Transverse colon (tissue), 4 donors: Measurements from ENCODE around the gene SIRT2. TPM values are rescaled to one million over a fixed set of nuclear protein-coding genes. Genes with fewer than 3 reads are reported as not detected.

ENCODE experiments used
- DNase-seq: peaks from one replicate; pipeline ENCODE4 v3.0.0-alpha.2; 2019
- H3K27ac ChIP-seq, 4 donors: fragments of 200-600 bp; sonication (generic); 2 replicates each; pipeline ENCODE4 v1.5.1; 2016 to 2018; ENCODE audit warnings: inconsistent platforms in 4 of 4
- H3K27me3 ChIP-seq: fragments of 200-600 bp; sonication (generic); 2 replicates; pipeline ENCODE4 v1.5.1; 2017; ENCODE audit warnings: inconsistent platforms
- H3K36me3 ChIP-seq, 4 donors: fragments of 200-600 bp; sonication (generic); 2 replicates each; pipeline ENCODE4 v1.5.1; 2017 to 2019; ENCODE audit warnings: inconsistent platforms in 4 of 4
- H3K4me1 ChIP-seq, 4 donors: fragments of 200-600 bp; sonication (generic); 2 replicates each; pipeline ENCODE4 v1.5.1; 2017 to 2020; ENCODE audit warnings: inconsistent platforms in 4 of 4
- H3K4me3 ChIP-seq, 4 donors: fragments of 200-600 bp; sonication (generic); 1 replicate in 1 of 4; 2 replicates in 3 of 4; pipeline versions ENCODE4 v1.5.1 to v1.6.1; 2017 to 2019; ENCODE audit warnings: inconsistent platforms in 4 of 4
- H3K9me3 ChIP-seq, 2 donors: fragments of 200-600 bp; sonication (generic); 2 replicates each; pipeline ENCODE4 v1.5.1; 2017 to 2019; ENCODE audit warnings: inconsistent platforms in 2 of 2
- CTCF ChIP-seq, 5 experiments: fragments of 200-600 bp in 3 of 5; fragments of 450-650 bp in 2 of 5; sonication (generic) in 3 of 5; IDR thresholded peaks; 1 replicate in 2 of 5; 2 replicates in 3 of 5; pipeline ENCODE4 v1.5.1; 2016 to 2017; ENCODE audit warnings: antibody characterized with exemption in 5 of 5, inconsistent platforms in 3 of 5, mild to moderate bottlenecking in 2 of 5, moderate library complexity in 1 of 5
- EP300 ChIP-seq: sonication (generic); formaldehyde crosslinking; IDR thresholded peaks from one replicate; pipeline ENCODE4 v1.6.1; 2017; ENCODE audit warnings: antibody characterized with exemption, low read depth
- POLR2A ChIP-seq: fragments of 450-650 bp; IDR thresholded peaks from one replicate; pipeline ENCODE4 v1.6.1; 2016; ENCODE audit warnings: antibody characterized with exemption, mild to moderate bottlenecking, moderate library complexity
- POLR2AphosphoS5 ChIP-seq, 3 donors: sonication (generic); formaldehyde crosslinking; IDR thresholded peaks; one replicate each; pipeline ENCODE4 v1.6.1; 2016; ENCODE audit warnings: antibody characterized with exemption in 3 of 3
- WGBS, 2 donors: methylation state at CpG; one replicate each; pipeline ENCODE4 v1.1.5; 2018; ENCODE audit warnings: low coverage in 1 of 2; 5-methylcytosine and 5-hydroxymethylcytosine counted together
- in situ Hi-C, 4 donors: fragments of 200-750 bp; cut with MboI; loops; one replicate each; pipeline versions ENCODE4 v1.15.0 to v1.15.1; 2017; ENCODE audit warnings: low sequenced_read_pairs in 3 of 4, low pct_ligation_motif_present in 1 of 4, low pct_unique_long_range_greater_than_20kb in 1 of 4
- intact Hi-C: fragments of 100-400 bp; cut with DNase I; formaldehyde crosslinking; loops from one replicate; pipeline ENCODE4 v1.15.1; 2023; ENCODE audit warnings: low total_unique reads
- total RNA-seq, 4 donors: library from RNA; depleted of rRNA; stranded (reverse); fragments of >200 nt; gene quantifications; one replicate each; pipeline ENCODE4 v1.1.0, GENCODE V29; 2016

The SIRT2 gene
- total RNA-seq, 4 donors from 2014 or later, result 56.3 to 128 (median 64.2) TPM

GRCh38 chr19:38838208-38838985, 61.0 kb downstream of the SIRT2 start:
- H3K4me3 ChIP-seq, result no peak overlapping the region
- WGBS, 2 donors, result 87% methylated on average over 19 of the region's 19 CpGs; no CpG with 5 or more reads in 1 of the 2 donors
- in situ Hi-C loops, result no loop called here

GRCh38 chr19:38837656-38838121, 61.7 kb downstream of the SIRT2 start:
- H3K9me3 ChIP-seq, result no peaks in the 10 kb centered on the region
- H3K27ac ChIP-seq, result peak overlapping the region in 1 of 4 donors; percentile 13
- intact Hi-C loops, result loop anchor here (10.0 kb wide), 1 partner anchor 183 kb away; no protein-coding TSS in a partner anchor
- 80 to 93% methylated on average over 1 to 7 of the region's 7 CpGs for WGBS, 2 donors
- DNase-seq, result no peak
- H3K27me3 ChIP-seq, result no peaks in the 10 kb centered on the region
- TF ChIP-seq POLR2A, result no peak
- H3K4me3 ChIP-seq, result no peak overlapping the region
- in situ Hi-C loops, result no loop called here
- peaks cover 0 to 70% (median 31%) of the 10 kb centered on the region in 4 donors for H3K36me3 ChIP-seq
- H3K4me1 ChIP-seq, result peaks cover 0 to 14% (median 5%) of the 10 kb centered on the region in 4 donors

More at GRCh38 chr19:38838208-38838985, 61.0 kb downstream of the SIRT2 start:
- TF ChIP-seq CTCF (IDR thresholded peaks at IDR 0.05) (no peak), EP300 (no peak), POLR2AphosphoS5 (IDR thresholded peaks at IDR 0.05) (no peak), POLR2A (no peak)
- H3K27ac ChIP-seq, result peak overlapping the region in 1 of 4 donors; percentile 13
- peaks cover 0 to 77% (median 36%) of the 10 kb centered on the region in 4 donors for H3K36me3 ChIP-seq
- peaks cover 0 to 10% (median 3%) of the 10 kb centered on the region in 4 donors for H3K4me1 ChIP-seq
- no peaks in the 10 kb centered on the region for H3K27me3 ChIP-seq
- intact Hi-C loops, result loop anchor here (10.0 kb wide), 1 partner anchor 184 kb away; no protein-coding TSS in a partner anchor
- no peak for DNase-seq
- no peaks in the 10 kb centered on the region for H3K9me3 ChIP-seq

- WGBS, 2 donors, result 92 to 100% methylated on average over 1 to 5 of the region's 6 CpGs
- no peak for TF ChIP-seq CTCF (IDR thresholded peaks at IDR 0.05)
- TF ChIP-seq EP300, result no peak
- TF ChIP-seq POLR2A, result no peak
- peak in 1 of 3 donors; percentile 9 for TF ChIP-seq POLR2AphosphoS5 (IDR thresholded peaks at IDR 0.05)
- H3K4me1 ChIP-seq, result peaks cover 3 to 19% (median 11%) of the 10 kb centered on the region in 4 donors
- no peak for DNase-seq
- intact Hi-C loops (loop anchor here (10.0 kb wide), 1 partner anchor 182 kb away; no protein-coding TSS in a partner anchor), in situ Hi-C loops (no loop called here)
- H3K27me3 ChIP-seq, result no peaks in the 10 kb centered on the region
- no peaks in the 10 kb centered on the region for H3K9me3 ChIP-seq
- H3K27ac ChIP-seq, result peak overlapping the region in 1 of 4 donors; percentile 13
- no peak overlapping the region for H3K4me3 ChIP-seq
- H3K36me3 ChIP-seq, result peaks cover 0 to 65% (median 28%) of the 10 kb centered on the region in 4 donors
Observed at GRCh38 chr19:38836983-38837626, 62.3 kb downstream of the SIRT2 start.

- Histone ChIP-seq H3K36me3 (peaks cover 0 to 57% (median 24%) of the 10 kb centered on the region in 4 donors), H3K27ac (peak overlapping the region in 2 of 4 donors; percentile 7 to 99), H3K4me1 (peaks cover 3 to 18% (median 12%) of the 10 kb centered on the region in 4 donors), H3K27me3 (no peaks in the 10 kb centered on the region), H3K4me3 (no peak overlapping the region), H3K9me3 (no peaks in the 10 kb centered on the region)
- DNase-seq, result no peak
- intact Hi-C loops, result loop anchor here (10.0 kb wide), 1 partner anchor 182 kb away; no protein-coding TSS in a partner anchor
- in situ Hi-C loops, result no loop called here
- WGBS, 2 donors, result 68 to 81% methylated on average over 4 to 8 of the region's 8 CpGs
- no peak for TF ChIP-seq EP300
- no peak for TF ChIP-seq POLR2A
- no peak for TF ChIP-seq CTCF (IDR thresholded peaks at IDR 0.05)
- TF ChIP-seq POLR2AphosphoS5 (IDR thresholded peaks at IDR 0.05), result no peak
Observed at GRCh38 chr19:38836159-38836982, 63.0 kb downstream of the SIRT2 start.
